Kidney (tissue), 14 donors: Measurements from ENCODE around the gene GTF2E1. TPM values are rescaled to one million over a fixed set of nuclear protein-coding genes. Genes with fewer than 3 reads are reported as not detected.

Experiments
- DNase-seq, 5 donors: peaks; one replicate each; pipeline ENCODE4 v3.0.0-alpha.2; 2013 to 2020
- FAIRE-seq: peaks from 2 replicates; lab custom pipeline; 2012; peaks lifted over from hg19 to GRCh38; lab: Jason Lieb, UNC
- H3K27ac ChIP-seq, 2 donors: one replicate each; pipeline ENCODE4 v1.7.0; 2013; ENCODE audit warnings: low read depth in 2 of 2, low read length in 2 of 2, inconsistent platforms in 1 of 2
- H3K27me3 ChIP-seq: one replicate; pipeline ENCODE4 v1.7.1; 2013; ENCODE audit warnings: low read length, inconsistent platforms; ENCODE audit not compliant: control insufficient read depth, insufficient read depth
- H3K36me3 ChIP-seq, 3 donors: one replicate each; pipeline versions ENCODE4 v1.7.0 to v1.7.1; 2013; ENCODE audit warnings: low read length in 3 of 3, control low read depth in 1 of 3, inconsistent platforms in 1 of 3; ENCODE audit not compliant: insufficient read depth in 3 of 3, control insufficient read depth in 2 of 3
- H3K4me1 ChIP-seq, 3 donors: one replicate each; pipeline versions ENCODE4 v1.7.0 to v1.7.1; 2013; ENCODE audit warnings: low read length in 3 of 3, inconsistent platforms in 1 of 3, low read depth in 1 of 3; ENCODE audit not compliant: control insufficient read depth in 2 of 3, insufficient read depth in 2 of 3
- H3K4me3 ChIP-seq, 3 donors: one replicate each; pipeline versions ENCODE4 v1.7.0 to v1.8.1; 2013; ENCODE audit warnings: low read length in 3 of 3, control low read depth in 1 of 3, inconsistent platforms in 1 of 3
- H3K9ac ChIP-seq, 3 donors: one replicate each; pipeline versions ENCODE4 v1.7.0 to v1.7.1; 2013; ENCODE audit warnings: low read length in 3 of 3, control low read depth in 1 of 3, inconsistent platforms in 1 of 3
- H3K9me3 ChIP-seq, 3 donors: one replicate each; pipeline versions ENCODE4 v1.7.0 to v1.7.1; 2013; ENCODE audit warnings: low read length in 3 of 3, control low read depth in 1 of 3, inconsistent platforms in 1 of 3; ENCODE audit not compliant: control insufficient read depth in 2 of 3, insufficient read depth in 1 of 3
- CTCF ChIP-seq: IDR thresholded peaks from 3 replicates; pipeline ENCODE4 v1.5.1; 2012; ENCODE audit warnings: mild to moderate bottlenecking, moderate library complexity, borderline replicate concordance; ENCODE audit not compliant: insufficient read depth; ENCODE audit errors: extremely low read depth
- intact Hi-C: fragments of 100-400 bp; cut with DNase I; formaldehyde crosslinking; loops from one replicate; pipeline ENCODE4 v1.11.1; 2022
- polyA plus RNA-seq: library from polyadenylated mRNA; stranded (reverse); fragments of 350-450 nt; fragmentation: Illumina TruSeq; extraction: RNeasy Lipid Tissue Mini Kit (QIAGEN cat#74804); gene quantifications from one replicate; pipeline ENCODE4 v1.2.3, GENCODE V29; 2014; ENCODE audit warnings: low read depth, low replicate concordance; ENCODE audit not compliant: insufficient read depth
- total RNA-seq: library from RNA; stranded (reverse); fragmentation: NEBNext Ultra II Directional; extraction: Animal tissue kit (Norgen Biotek cat#: 25700); gene quantifications from one replicate; pipeline ENCODE4 v1.2.1, GENCODE V29; 2021
- donor health status: control.
- donor health status: control.
- donor health status: control.
- donor health status: control.
- donor health status: control.
- donor health status: DM: yes; HTN: yes; CAD: no.
- donor health status: Normal renal cell carcinoma (clear cell type).

Gene GTF2E1
- total and polyA plus RNA-seq, 2 donors from 2014 or later, result 5.4 to 19.4 TPM

GRCh38 chr3:120772081-120772480 is 29.5 kb downstream of the GTF2E1 start:
- no peaks in the 10 kb centered on the region for H3K4me1 ChIP-seq
- H3K4me3 ChIP-seq, result no peak overlapping the region
- intact Hi-C loops, result no loop called here
- TF ChIP-seq CTCF, result no peak
- DNase-seq (no peak), FAIRE-seq (no peak)
- no peaks in the 10 kb centered on the region for H3K9me3 ChIP-seq
- no peaks in the 10 kb centered on the region for H3K27me3 ChIP-seq
- H3K9ac ChIP-seq, result no peak overlapping the region
- no peak overlapping the region for H3K27ac ChIP-seq
- peaks cover 0 to 7% (median 5%) of the 10 kb centered on the region in 3 donors for H3K36me3 ChIP-seq

- FAIRE-seq (no peak), DNase-seq (no peak)
- Histone ChIP-seq H3K9ac (no peak overlapping the region), H3K36me3 (peaks cover 0 to 8% (median 5%) of the 10 kb centered on the region in 3 donors), H3K4me1 (no peaks in the 10 kb centered on the region), H3K4me3 (no peak overlapping the region), H3K9me3 (no peaks in the 10 kb centered on the region), H3K27ac (no peak overlapping the region), H3K27me3 (no peaks in the 10 kb centered on the region)
- intact Hi-C loops, result no loop called here
- no peak for TF ChIP-seq CTCF
These were observed 31.4 kb downstream of the GTF2E1 start for GRCh38 chr3:120773932-120774331.

- no peaks in the 10 kb centered on the region for H3K4me1 ChIP-seq
- H3K36me3 ChIP-seq, result peaks cover 0 to 8% (median 7%) of the 10 kb centered on the region in 3 donors
- intact Hi-C loops, result no loop called here
- DNase-seq (no peak), FAIRE-seq (no peak)
- no peak overlapping the region for H3K4me3 ChIP-seq
- no peak for TF ChIP-seq CTCF
- no peaks in the 10 kb centered on the region for H3K9me3 ChIP-seq
- H3K27ac ChIP-seq, result no peak overlapping the region
- H3K27me3 ChIP-seq, result no peaks in the 10 kb centered on the region
- H3K9ac ChIP-seq, result no peak overlapping the region
These were observed 32.9 kb downstream of the GTF2E1 start for GRCh38 chr3:120775411-120775810.

- DNase-seq, result no peak
- Histone ChIP-seq H3K27me3 (no peaks in the 10 kb centered on the region), H3K27ac (no peak overlapping the region), H3K9me3 (no peaks in the 10 kb centered on the region), H3K36me3 (peaks cover 0 to 14% (median 11%) of the 10 kb centered on the region in 3 donors), H3K9ac (no peak overlapping the region), H3K4me3 (no peak overlapping the region), H3K4me1 (no peaks in the 10 kb centered on the region)
- TF ChIP-seq CTCF, result no peak
- intact Hi-C loops, result no loop called here
- no peak for FAIRE-seq
These were observed 36.2 kb downstream of the GTF2E1 start for GRCh38 chr3:120778776-120779175.
